ENCODE data around the gene OR52B6. TPM values are rescaled to one million over a fixed set of nuclear protein-coding genes. Genes with fewer than 3 reads are reported as not detected.

OR52B6 gene
- not detected in 2 replicates for total RNA-seq

GRCh38 chr11:5580577-5580976, at the start of gene OR52B6:
Gene OR52B6, plus strand, starts transcription at chr11:5580877. Its CDS starts 0 bp downstream, at chr11:5580877.

GRCh38 chr11:5548440-5548839, 32.2 kb upstream of the OR52B6 start, which contains the start of gene OR52H1:
Gene OR52H1, minus strand, starts transcription at chr11:5548540. Its CDS starts 3,035 bp downstream, at chr11:5545505.

GRCh38 chr11:5596607-5597201, 16.0 kb downstream of the OR52B6 start, which contains the start of gene TRIM6:
Gene TRIM6, plus strand, starts transcription at chr11:5596637. Its CDS starts 261 bp downstream, at chr11:5596898.

GRCh38 chr11:5624489-5625279, 44.0 kb downstream of the OR52B6 start, which contains the start of gene TRIM34:
Gene TRIM34, plus strand, starts transcription at chr11:5625001. Its CDS starts 7,331 bp downstream, at chr11:5632332.

Other genes with a start within 250 kb of the OR52B6 start
- 0.29 TPM in 1 of 2 replicates, not detected in the other for gene OR51B5, start 237.4 kb upstream of the OR52B6 start, total RNA-seq
- not detected in 2 replicates for gene OR51B6, start 229.4 kb upstream of the OR52B6 start, total RNA-seq
- gene OR51M1, start 197.1 kb upstream of the OR52B6 start, total RNA-seq: not detected in 2 replicates
- gene OR51Q1, start 158.8 kb upstream of the OR52B6 start, total RNA-seq: not detected in 2 replicates
- not detected in 2 replicates for gene OR51I1, start 139.4 kb upstream of the OR52B6 start, total RNA-seq
- not detected in 2 replicates for gene OR51I2, start 131.6 kb upstream of the OR52B6 start, total RNA-seq
- gene OR52D1, start 92.2 kb upstream of the OR52B6 start, total RNA-seq: not detected in 2 replicates
- gene UBQLN3, start 70.9 kb upstream of the OR52B6 start, total RNA-seq: 0.15 and 0.17 TPM in 2 replicates
- 0.15 and 0.17 TPM in 2 replicates for gene UBQLNL, start 64.2 kb upstream of the OR52B6 start, total RNA-seq
- gene OR52H1, start 32.3 kb upstream of the OR52B6 start, total RNA-seq: 0.17 and 0.73 TPM in 2 replicates
- 3.3 and 9.7 TPM in 2 replicates for gene TRIM6, start 15.8 kb downstream of the OR52B6 start, total RNA-seq
- 13.7 and 19.2 TPM in 2 replicates for gene TRIM34, start 44.1 kb downstream of the OR52B6 start, total RNA-seq
- 40.5 and 42.0 TPM in 2 replicates for gene TRIM5, start 104.2 kb downstream of the OR52B6 start, total RNA-seq
- 119 and 179 TPM in 2 replicates for gene TRIM22, start 108.9 kb downstream of the OR52B6 start, total RNA-seq
- not detected in 2 replicates for gene OR56B1, start 155.6 kb downstream of the OR52B6 start, total RNA-seq
- not detected in 2 replicates for gene OR52N4, start 173.4 kb downstream of the OR52B6 start, total RNA-seq
- not detected in 2 replicates for gene OR52N5, start 202.5 kb downstream of the OR52B6 start, total RNA-seq
- not detected in 2 replicates for gene OR52N1, start 210.4 kb downstream of the OR52B6 start, total RNA-seq
- not detected in 2 replicates for gene OR52N2, start 228.0 kb downstream of the OR52B6 start, total RNA-seq

Data from smooth muscle cell of trachea (primary cell).